Spleen (tissue), 7 donors: ENCODE results near the gene SGCG.

Experiments
- CTCF ChIP-seq, 11 experiments: fragments of 200-600 bp in 7 of 11; fragments of 450-650 bp in 4 of 11; sonication (generic) in 4 of 11; IDR thresholded peaks in 8 of 11; conservative IDR thresholded peaks in 3 of 11; 1 replicate in 7 of 11; 2 replicates in 4 of 11; pipeline versions ENCODE4 v1.4.0 to v1.8.0; 2016 to 2021; ENCODE audit warnings: antibody characterized with exemption in 11 of 11, inconsistent platforms in 4 of 11, mild to moderate bottlenecking in 1 of 11
- POLR2AphosphoS5 ChIP-seq, 3 donors: sonication (generic); formaldehyde crosslinking; IDR thresholded peaks; one replicate each; pipeline ENCODE4 v1.5.1; 2017; ENCODE audit warnings: antibody characterized with exemption in 3 of 3
- donor health status: DM: no; HTN: no; CAD: no; lungs with moderate emphysema.
- donor health status: DM: no; HTN: no; CAD: no.
- donor health status: DM: no; HTN: no; CAD: no.

GRCh38 chr13:23367907-23368306 lies 187.1 kb downstream of the SGCG start:
- no peak for TF ChIP-seq CTCF (IDR thresholded peaks at IDR 0.05 in 8 of 11, conservative IDR thresholded peaks at IDR 0.05 in 3 of 11)
- no peak for TF ChIP-seq POLR2AphosphoS5 (IDR thresholded peaks at IDR 0.05)
